Measurements from ENCODE around the gene DCC.

The DCC gene

DNA sequence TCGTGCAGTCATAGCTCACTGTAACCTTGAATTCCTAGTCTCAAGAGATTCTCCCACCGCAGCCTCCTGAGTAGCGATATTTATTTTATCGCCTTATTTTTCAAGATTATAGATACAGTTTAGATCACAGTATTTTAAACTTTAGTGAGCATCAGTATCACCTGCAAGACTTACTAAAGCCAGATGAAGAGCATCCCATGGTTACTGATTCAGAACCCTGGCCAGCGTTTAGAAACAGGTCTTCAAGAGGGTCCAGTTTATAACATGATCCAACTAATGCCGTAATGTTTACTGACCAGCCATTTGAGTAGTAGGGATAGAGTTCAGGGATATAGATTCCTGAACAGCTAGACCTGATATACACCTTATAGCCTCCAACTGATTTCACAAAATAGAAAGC lies 146.1 kb downstream of the DCC start:
- Histone ChIP-seq H3K4me3 (ENCODE audit: low read length) (no peak overlapping the region), H3K4me1 (ENCODE audit: control insufficient read depth, insufficient read depth, low read length) (no peaks in the 10 kb centered on the region), H3K36me3 (ENCODE audit: control insufficient read depth, insufficient read depth, low read length) (no peaks in the 10 kb centered on the region), H3K27ac (ENCODE audit: low read length) (no peak overlapping the region), H3K27me3 (ENCODE audit: control insufficient read depth, insufficient read depth, low read length) (no peaks in the 10 kb centered on the region), H3K9me3 (ENCODE audit: control insufficient read depth, insufficient read depth, low read length) (no peaks in the 10 kb centered on the region)
- DNase-seq (ENCODE audit: low read depth, low spot score), result no peak
- WGBS (ENCODE audit: insufficient coverage, insufficient read length), result no CpG with 5 or more reads among the region's 6 CpGs

DNA sequence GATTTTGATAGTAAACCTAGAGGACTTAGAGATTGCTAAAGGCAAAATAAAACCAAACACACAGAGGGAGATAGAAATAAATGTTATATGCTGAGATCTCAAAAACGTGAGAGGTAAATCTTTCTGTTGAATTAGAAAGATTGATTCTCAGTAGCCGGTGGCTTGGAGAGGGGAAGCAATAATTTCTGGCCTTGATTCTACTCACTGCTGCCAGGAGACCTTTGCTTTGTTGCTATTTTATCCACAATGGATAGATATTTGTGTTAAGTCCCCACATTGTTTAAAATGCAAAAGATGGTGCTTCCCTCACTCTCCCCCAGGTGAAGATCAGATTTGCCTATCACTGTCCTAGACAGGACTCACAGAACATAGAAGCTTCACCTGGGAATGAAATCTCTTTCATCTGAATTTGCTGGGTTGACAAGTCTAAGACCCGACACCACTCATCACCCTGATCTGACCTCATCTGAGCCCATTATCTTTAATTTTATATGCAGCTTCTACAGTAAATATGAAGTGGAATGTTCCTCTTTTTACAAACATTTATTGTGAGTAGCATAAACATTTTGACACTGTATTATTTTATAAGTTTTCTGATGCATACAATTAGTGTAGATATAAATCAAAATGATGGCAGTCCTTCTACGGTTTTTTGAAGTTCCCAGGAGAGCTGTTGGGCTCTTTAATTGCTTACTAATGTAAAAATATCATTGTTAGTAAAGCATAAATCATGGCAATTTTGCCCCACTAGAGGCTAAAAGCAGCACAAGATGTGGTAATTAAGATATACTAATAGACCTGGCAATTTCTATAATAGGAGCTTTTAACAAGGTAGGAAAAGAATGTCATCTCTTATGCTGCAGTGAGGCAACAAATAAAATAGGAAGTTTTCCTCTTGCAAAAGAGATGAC lies 149.7 kb downstream of the DCC start:
- no peak overlapping the region for H3K27ac ChIP-seq (ENCODE audit: low read length)
- no peaks in the 10 kb centered on the region for H3K36me3 ChIP-seq (ENCODE audit: control insufficient read depth, insufficient read depth, low read length)
- no peak overlapping the region for H3K4me3 ChIP-seq (ENCODE audit: low read length)
- no peaks in the 10 kb centered on the region for H3K27me3 ChIP-seq (ENCODE audit: control insufficient read depth, insufficient read depth, low read length)
- H3K4me1 ChIP-seq (ENCODE audit: control insufficient read depth, insufficient read depth, low read length), result no peaks in the 10 kb centered on the region
- no peaks in the 10 kb centered on the region; the same call in 1 of the 2 replicates for H3K9me3 ChIP-seq (ENCODE audit: control insufficient read depth, insufficient read depth, low read length)
- WGBS (ENCODE audit: insufficient coverage, insufficient read length), result no CpG with 5 or more reads among the region's 4 CpGs
- DNase-seq (ENCODE audit: low read depth, low spot score), result no peak

DNA sequence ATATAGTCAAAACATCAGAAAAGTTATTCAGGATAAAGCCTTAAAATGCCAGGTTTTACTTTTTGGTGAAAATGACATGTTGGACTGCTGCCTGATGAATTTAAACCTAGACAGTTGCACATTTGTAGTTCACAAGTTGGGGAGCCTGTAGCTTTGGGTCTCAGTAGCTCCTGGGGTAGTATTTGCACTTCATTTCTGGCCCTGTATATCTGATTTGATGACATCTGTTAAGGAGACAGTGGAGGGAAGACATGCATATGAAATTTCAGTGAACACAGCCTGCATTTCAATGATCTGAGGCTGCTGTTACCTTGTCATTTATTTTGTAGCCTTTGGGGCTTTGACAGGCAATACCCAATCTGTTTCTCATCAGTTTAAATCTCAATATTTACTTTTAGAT lies 156.4 kb downstream of the DCC start:
- Histone ChIP-seq H3K27me3 (ENCODE audit: control insufficient read depth, insufficient read depth, low read length) (no peaks in the 10 kb centered on the region), H3K4me3 (ENCODE audit: low read length) (no peak overlapping the region), H3K9me3 (ENCODE audit: control insufficient read depth, insufficient read depth, low read length) (no peaks in the 10 kb centered on the region; the same call in 1 of the 2 replicates), H3K4me1 (ENCODE audit: control insufficient read depth, insufficient read depth, low read length) (no peaks in the 10 kb centered on the region), H3K27ac (ENCODE audit: low read length) (no peak overlapping the region), H3K36me3 (ENCODE audit: control insufficient read depth, insufficient read depth, low read length) (no peaks in the 10 kb centered on the region)
- DNase-seq (ENCODE audit: low read depth, low spot score), result no peak

DNA sequence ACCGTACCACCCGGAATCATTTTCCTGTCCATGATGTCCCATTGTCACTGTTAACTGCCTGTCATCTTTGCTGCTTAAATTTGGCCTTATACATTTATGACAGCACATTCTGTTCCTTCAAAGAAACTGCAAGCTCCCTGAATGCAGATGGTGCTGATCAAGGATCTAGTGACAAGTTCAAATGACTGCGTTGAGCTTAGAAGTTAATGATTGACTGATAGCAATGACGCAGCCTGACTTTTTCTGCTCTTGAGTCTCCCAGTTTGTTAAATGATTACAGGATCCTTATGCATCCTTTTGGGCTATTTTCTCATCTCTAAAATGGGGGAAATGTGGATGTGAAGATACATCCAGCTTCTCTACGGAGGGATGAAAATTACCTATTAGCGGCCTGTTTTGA lies 159.0 kb downstream of the DCC start:
- Histone ChIP-seq H3K4me1 (ENCODE audit: control insufficient read depth, insufficient read depth, low read length) (no peaks in the 10 kb centered on the region), H3K4me3 (ENCODE audit: low read length) (no peak overlapping the region), H3K27me3 (ENCODE audit: control insufficient read depth, insufficient read depth, low read length) (no peaks in the 10 kb centered on the region), H3K36me3 (ENCODE audit: control insufficient read depth, insufficient read depth, low read length) (no peaks in the 10 kb centered on the region), H3K27ac (ENCODE audit: low read length) (no peak overlapping the region), H3K9me3 (ENCODE audit: control insufficient read depth, insufficient read depth, low read length) (no peaks in the 10 kb centered on the region)
- no peak for DNase-seq (ENCODE audit: low read depth, low spot score)
- no CpG with 5 or more reads among the region's 6 CpGs for WGBS (ENCODE audit: insufficient coverage, insufficient read length)

DNA sequence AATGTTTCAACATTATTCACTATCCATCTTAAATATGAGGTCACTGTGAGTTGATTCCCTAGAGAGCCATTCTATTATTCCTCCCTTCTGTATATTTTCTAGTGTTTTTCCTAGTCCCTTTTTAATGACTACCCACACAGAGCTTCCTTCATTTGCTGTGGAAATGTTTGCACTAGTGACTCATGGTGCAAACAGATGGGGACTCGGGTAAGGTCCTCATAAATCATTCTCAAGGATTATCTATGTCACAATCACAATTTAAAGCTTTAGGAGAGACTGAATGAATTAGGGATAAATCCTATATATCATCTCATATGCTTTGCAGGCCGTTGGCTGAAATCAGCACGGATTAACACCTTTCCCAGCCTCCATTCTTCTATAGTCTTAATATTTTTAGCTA lies 159.6 kb downstream of the DCC start:
- H3K27ac ChIP-seq (ENCODE audit: low read length), result no peak overlapping the region
- WGBS (ENCODE audit: insufficient coverage, insufficient read length), result no CpG with 5 or more reads among the region's 3 CpGs
- no peak overlapping the region for H3K4me3 ChIP-seq (ENCODE audit: low read length)
- no peaks in the 10 kb centered on the region for H3K36me3 ChIP-seq (ENCODE audit: control insufficient read depth, insufficient read depth, low read length)
- no peaks in the 10 kb centered on the region for H3K27me3 ChIP-seq (ENCODE audit: control insufficient read depth, insufficient read depth, low read length)
- H3K9me3 ChIP-seq (ENCODE audit: control insufficient read depth, insufficient read depth, low read length), result no peaks in the 10 kb centered on the region
- no peak for DNase-seq (ENCODE audit: low read depth, low spot score)
- H3K4me1 ChIP-seq (ENCODE audit: control insufficient read depth, insufficient read depth, low read length), result no peaks in the 10 kb centered on the region

DNA sequence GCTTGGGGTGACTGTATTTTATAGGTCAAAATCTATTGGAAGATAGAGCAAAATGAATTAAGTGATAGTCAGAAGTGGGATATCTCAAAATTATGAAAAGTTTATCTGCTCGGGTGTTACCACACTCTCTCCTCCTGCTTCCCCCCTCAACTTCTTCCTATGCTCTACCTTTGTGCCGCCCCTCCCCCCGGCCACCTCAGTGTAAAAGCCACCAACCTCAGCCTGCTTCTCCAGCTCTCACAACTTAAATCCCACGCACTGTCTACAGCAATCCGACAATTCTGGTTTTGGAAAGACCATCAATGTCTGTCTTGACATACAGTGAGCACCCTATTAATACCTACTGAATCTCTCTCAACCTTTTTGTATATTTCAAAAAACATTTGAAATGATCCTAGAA lies 164.6 kb downstream of the DCC start:
- no CpG with 5 or more reads among the region's 5 CpGs for WGBS (ENCODE audit: insufficient coverage, insufficient read length)
- no peak for DNase-seq (ENCODE audit: low read depth, low spot score)
- Histone ChIP-seq H3K27ac (ENCODE audit: low read length) (no peak overlapping the region), H3K4me1 (ENCODE audit: control insufficient read depth, insufficient read depth, low read length) (no peaks in the 10 kb centered on the region), H3K4me3 (ENCODE audit: low read length) (no peak overlapping the region), H3K36me3 (ENCODE audit: control insufficient read depth, insufficient read depth, low read length) (no peaks in the 10 kb centered on the region), H3K9me3 (ENCODE audit: control insufficient read depth, insufficient read depth, low read length) (no peaks in the 10 kb centered on the region), H3K27me3 (ENCODE audit: control insufficient read depth, insufficient read depth, low read length) (no peaks in the 10 kb centered on the region)

DNA sequence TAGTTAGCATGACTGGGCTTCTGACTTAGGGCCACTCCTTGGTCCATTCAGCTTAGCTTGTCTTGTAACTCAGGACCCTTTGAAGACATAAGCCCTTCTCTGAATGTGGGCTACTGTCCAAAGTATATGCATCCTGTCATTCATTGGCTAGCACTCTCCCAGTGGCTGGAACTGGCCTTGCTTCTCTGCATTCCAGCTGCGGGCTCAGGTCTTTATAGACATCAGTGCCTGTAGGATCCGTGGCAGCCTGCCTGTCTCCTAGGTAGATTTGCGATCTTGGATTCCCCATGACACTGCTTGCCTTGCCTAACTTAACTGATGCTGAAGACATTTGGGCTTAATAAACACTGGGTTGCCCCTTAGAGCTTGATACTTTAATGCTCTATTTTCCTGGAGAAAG lies 170.1 kb downstream of the DCC start:
- H3K36me3 ChIP-seq (ENCODE audit: control insufficient read depth, insufficient read depth, low read length), result no peaks in the 10 kb centered on the region
- no peaks in the 10 kb centered on the region for H3K9me3 ChIP-seq (ENCODE audit: control insufficient read depth, insufficient read depth, low read length)
- DNase-seq (ENCODE audit: low read depth, low spot score), result no peak
- no CpG with 5 or more reads among the region's 3 CpGs for WGBS (ENCODE audit: insufficient coverage, insufficient read length)
- no peaks in the 10 kb centered on the region for H3K4me1 ChIP-seq (ENCODE audit: control insufficient read depth, insufficient read depth, low read length)
- no peak overlapping the region for H3K27ac ChIP-seq (ENCODE audit: low read length)
- H3K4me3 ChIP-seq (ENCODE audit: low read length), result no peak overlapping the region
- H3K27me3 ChIP-seq (ENCODE audit: control insufficient read depth, insufficient read depth, low read length), result no peaks in the 10 kb centered on the region

DNA sequence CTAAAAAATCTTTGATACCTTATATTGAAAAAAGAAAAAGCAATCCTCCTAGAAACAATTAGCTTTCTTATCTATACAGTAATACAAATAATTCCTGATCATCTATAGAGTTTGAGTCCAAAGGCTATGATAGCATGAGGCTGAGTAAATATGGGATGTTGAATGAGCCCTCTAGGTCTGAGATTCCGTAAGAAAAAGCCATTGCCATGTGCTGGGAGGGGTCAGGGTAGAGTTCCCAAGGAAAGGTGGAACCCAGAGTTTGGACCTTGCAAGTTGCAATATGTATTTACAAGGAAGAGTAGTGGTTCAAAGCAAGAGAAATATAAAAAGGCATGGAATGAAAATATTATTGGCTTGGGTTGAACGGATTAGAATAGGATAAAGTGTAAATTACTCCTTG lies 178.1 kb downstream of the DCC start:
- no CpG with 5 or more reads among the region's 2 CpGs for WGBS (ENCODE audit: insufficient coverage, insufficient read length)
- Histone ChIP-seq H3K9me3 (ENCODE audit: control insufficient read depth, insufficient read depth, low read length) (no peaks in the 10 kb centered on the region), H3K27ac (ENCODE audit: low read length) (no peak overlapping the region), H3K4me1 (ENCODE audit: control insufficient read depth, insufficient read depth, low read length) (no peaks in the 10 kb centered on the region), H3K36me3 (ENCODE audit: control insufficient read depth, insufficient read depth, low read length) (no peaks in the 10 kb centered on the region), H3K4me3 (ENCODE audit: low read length) (no peak overlapping the region), H3K27me3 (ENCODE audit: control insufficient read depth, insufficient read depth, low read length) (no peaks in the 10 kb centered on the region)
- no peak for DNase-seq (ENCODE audit: low read depth, low spot score)

DNA sequence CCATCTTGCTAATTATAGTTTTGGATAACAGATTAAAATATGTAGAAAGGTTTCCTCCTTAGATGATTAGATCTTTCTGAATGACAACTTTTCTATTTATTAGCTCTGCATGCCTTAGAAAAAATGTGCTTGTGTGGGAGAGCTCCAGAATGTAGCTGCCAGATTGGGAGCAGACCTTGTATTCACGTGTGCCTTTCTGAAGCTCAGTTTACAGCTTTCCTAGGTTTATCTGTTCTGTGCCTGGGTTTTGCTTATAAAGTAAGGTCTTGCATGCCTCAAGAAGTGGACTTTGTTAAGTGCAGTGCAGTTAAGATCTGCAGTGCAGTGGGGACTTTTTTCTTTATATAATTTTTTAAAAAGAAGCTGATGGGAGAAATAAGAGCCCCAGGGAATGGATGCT lies 179.0 kb downstream of the DCC start:
- no peak overlapping the region for H3K27ac ChIP-seq (ENCODE audit: low read length)
- H3K27me3 ChIP-seq (ENCODE audit: control insufficient read depth, insufficient read depth, low read length), result no peaks in the 10 kb centered on the region
- H3K36me3 ChIP-seq (ENCODE audit: control insufficient read depth, insufficient read depth, low read length), result no peaks in the 10 kb centered on the region
- no peaks in the 10 kb centered on the region for H3K9me3 ChIP-seq (ENCODE audit: control insufficient read depth, insufficient read depth, low read length)
- H3K4me3 ChIP-seq (ENCODE audit: low read length), result no peak overlapping the region
- no CpG with 5 or more reads among the region's 1 CpG for WGBS (ENCODE audit: insufficient coverage, insufficient read length)
- H3K4me1 ChIP-seq (ENCODE audit: control insufficient read depth, insufficient read depth, low read length), result no peaks in the 10 kb centered on the region
- no peak for DNase-seq (ENCODE audit: low read depth, low spot score)

DNA sequence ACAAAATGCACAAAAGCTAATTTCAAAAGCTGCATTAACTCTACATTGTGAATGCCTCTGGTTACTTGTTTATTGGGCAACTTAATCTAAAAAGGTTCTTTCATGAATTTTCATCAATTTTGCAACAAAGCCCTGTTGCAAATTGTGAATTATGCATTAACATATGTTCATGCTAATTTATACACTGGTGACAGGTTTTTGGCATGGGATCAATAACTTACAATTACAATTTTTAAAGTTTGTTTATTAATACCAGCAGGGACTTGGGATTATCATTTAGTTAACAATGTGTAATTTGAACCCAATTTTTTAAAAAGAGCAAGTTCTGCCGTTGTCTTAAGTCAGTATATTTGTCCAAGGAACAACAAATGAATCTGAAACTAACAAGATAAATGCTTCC lies 183.6 kb downstream of the DCC start:
- no peak for DNase-seq (ENCODE audit: low read depth, low spot score)
- Histone ChIP-seq H3K9me3 (ENCODE audit: control insufficient read depth, insufficient read depth, low read length) (no peaks in the 10 kb centered on the region), H3K4me1 (ENCODE audit: control insufficient read depth, insufficient read depth, low read length) (no peaks in the 10 kb centered on the region), H3K27me3 (ENCODE audit: control insufficient read depth, insufficient read depth, low read length) (no peaks in the 10 kb centered on the region), H3K36me3 (ENCODE audit: control insufficient read depth, insufficient read depth, low read length) (no peaks in the 10 kb centered on the region), H3K4me3 (ENCODE audit: low read length) (no peak overlapping the region), H3K27ac (ENCODE audit: low read length) (no peak overlapping the region)
- no CpG with 5 or more reads among the region's 1 CpG for WGBS (ENCODE audit: insufficient coverage, insufficient read length)

DNA sequence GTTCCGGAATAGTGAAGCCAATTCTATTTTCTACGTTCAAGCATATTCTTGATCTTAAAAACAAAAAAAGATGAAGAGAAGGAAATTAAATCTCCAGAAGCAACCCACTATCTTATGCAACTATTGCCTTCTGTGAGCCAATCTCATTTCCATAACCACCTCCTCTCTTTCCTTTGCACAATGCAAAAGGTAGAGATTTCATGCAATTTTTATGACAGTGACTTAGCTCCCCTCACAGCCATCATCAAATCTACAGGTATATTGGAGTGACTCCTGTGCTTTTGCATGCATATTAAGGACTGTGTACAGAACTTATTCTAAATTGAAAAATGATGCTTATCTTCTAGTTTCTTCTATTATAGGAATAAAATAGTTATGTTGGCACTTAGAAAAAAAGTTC lies 191.8 kb downstream of the DCC start:
- Histone ChIP-seq H3K36me3 (ENCODE audit: control insufficient read depth, insufficient read depth, low read length) (no peaks in the 10 kb centered on the region), H3K27me3 (ENCODE audit: control insufficient read depth, insufficient read depth, low read length) (no peaks in the 10 kb centered on the region), H3K4me3 (ENCODE audit: low read length) (no peak overlapping the region), H3K4me1 (ENCODE audit: control insufficient read depth, insufficient read depth, low read length) (no peaks in the 10 kb centered on the region), H3K9me3 (ENCODE audit: control insufficient read depth, insufficient read depth, low read length) (no peaks in the 10 kb centered on the region), H3K27ac (ENCODE audit: low read length) (no peak overlapping the region)
- no CpG with 5 or more reads among the region's 2 CpGs for WGBS (ENCODE audit: insufficient coverage, insufficient read length)
- no peak for DNase-seq (ENCODE audit: low read depth, low spot score)
